GM19438 (cell line): ENCODE results near the gene SETD2.
"Not testable (repeated sequence)": the region's sequence is repeated elsewhere in the genome, so short reads cannot be mapped to it uniquely, and the experiment has no call there.

Experiments used
- ATAC-seq: cut with Tn5 transposase; IDR thresholded peaks from one replicate; pipeline ENCODE4 v1.9.1; 2021; ENCODE audit warnings: low read depth; ENCODE audit not compliant: unreplicated experiment

SETD2 gene

DNA sequence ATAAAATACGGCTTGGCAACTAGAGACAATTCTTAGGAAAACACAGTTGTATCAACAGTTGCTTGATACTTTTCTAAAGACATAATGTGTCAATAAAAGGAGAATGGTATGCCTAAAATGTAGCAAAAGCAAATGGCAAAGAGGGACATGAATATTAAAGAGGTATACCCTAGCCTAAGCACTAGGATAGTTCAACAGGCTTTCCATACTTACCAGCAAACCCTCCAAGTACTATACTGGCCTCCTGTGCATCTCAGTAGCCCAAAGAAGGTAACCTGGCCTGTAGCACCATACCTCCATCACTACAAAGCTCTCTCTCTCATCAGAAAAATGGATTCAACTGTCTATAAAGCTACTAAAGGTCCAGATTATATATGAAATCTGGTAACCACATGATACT lies 7.5 kb downstream of the SETD2 start:
- no peak for ATAC-seq

DNA sequence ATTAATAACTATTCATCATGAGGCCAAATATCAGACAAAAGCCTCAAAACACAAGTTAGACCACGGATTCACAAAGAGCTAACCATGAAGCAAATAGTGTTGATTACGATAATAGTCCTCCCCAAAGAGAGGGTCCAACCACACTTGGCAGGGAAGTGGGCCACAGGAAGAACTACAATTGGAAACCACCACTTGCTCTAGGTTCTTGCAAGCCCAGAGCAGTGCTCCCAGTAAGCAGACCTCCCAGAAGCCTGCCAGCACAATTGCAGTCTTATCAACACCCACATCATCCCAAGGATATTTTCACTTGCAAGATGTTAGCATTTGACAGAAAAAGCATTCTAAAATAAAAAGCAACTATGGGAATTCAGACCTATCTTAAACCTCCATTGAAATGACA lies 11.3 kb downstream of the SETD2 start:
- no peak for ATAC-seq

DNA sequence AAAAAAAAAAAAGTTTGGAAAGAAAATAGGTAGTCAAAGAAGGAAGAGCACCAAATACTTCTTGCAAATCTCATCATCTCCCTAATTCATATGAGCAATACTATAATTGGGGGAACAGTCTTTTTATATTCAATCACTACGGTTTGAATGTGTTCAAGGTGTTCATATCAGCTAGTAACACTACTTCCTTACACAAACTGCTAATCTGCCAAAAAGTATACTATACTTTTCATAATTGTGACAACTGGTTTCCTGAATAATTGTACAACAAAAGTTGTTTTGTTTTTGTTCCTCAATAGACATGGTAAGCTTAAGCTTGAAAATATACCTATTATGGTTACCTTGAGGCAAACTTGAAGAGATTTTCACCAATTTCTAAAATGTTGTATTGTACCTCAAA lies 12.1 kb downstream of the SETD2 start:
- ATAC-seq = no peak

DNA sequence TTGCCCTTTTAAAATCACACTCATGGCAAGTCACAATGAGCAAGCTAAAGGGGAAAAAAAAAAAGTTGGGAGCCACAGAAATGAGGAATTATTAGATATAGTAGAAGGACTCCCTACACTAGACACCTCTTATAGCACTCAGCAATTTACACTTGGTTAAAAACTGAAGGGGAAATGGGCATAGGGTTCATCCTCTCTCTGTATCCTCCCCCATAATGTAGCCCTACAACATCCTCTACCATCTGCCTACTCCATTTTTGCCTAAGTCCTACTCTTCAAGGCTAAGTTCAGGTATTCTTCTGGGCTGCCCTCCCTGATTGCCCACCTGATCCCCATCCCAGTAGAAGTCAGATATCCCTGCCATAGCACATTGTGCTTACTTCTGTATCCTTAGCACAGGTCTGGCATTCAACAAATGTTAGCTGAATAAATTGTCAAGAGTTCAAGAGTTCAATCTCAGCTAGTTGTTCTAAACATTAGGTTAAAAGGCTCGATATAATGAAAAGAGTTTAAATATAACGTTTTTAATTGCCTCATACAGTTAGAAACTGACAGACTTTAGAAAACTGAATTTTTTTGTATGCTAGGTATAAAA lies 14.5 kb downstream of the SETD2 start:
- ATAC-seq = no peak

DNA sequence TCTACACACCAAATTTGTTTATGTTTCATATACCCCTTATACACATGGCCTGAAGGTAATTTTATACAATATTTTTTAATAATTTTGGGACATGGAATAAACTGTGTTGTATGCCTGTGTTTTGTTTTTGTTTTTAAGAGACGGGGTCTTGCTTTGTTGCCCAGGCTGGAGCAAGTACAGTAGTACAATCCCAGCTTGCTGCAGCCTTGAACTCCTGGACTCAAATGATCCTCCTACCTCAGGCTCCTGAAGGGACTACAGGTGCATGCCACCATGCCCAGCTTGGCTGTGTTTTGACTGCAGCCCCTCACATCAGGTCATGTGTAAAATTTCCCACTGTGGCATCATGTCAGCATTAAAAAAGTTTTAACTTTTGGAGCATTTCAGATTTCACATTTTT lies 18.6 kb downstream of the SETD2 start:
- ATAC-seq = no peak

DNA sequence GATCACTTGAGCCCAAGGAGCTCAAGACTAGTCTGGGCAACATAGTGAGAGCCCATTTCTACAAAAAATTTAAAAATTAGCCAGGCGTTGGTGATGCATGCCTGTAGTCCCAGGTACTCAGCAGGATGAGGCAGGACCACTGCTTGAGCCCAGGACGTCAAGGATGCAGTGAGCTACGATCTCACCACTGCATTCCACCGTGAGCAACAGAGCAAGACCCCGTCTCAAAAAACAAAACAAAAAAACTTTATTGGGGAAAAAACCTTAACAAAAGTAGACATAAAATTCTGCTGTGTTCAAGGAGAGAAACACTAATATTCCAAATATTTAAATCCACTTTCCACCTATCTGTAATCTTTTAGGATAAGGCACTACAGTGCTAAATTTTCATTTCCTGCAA lies 20.8 kb downstream of the SETD2 start:
- ATAC-seq = no peak

DNA sequence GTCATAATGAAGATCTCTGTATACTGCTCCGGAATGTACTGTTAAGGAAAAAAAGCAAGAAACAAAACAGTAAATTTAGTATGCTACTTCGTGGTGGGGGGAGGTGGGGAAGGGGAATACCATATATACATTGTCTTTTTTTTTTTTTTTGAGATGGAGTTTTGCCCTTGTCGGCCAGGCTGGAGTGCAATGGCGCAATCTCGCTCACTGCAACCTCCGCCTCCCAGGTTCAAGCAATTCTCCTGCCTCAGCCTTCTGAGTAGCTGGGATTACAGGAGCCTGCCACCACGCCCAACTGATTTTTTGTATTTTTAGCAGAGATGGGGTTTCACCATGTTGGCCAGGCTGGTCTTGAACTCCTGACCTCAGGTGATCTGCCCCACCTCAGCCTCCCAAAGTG lies 21.4 kb downstream of the SETD2 start:
- not testable (repeated sequence) for ATAC-seq

DNA sequence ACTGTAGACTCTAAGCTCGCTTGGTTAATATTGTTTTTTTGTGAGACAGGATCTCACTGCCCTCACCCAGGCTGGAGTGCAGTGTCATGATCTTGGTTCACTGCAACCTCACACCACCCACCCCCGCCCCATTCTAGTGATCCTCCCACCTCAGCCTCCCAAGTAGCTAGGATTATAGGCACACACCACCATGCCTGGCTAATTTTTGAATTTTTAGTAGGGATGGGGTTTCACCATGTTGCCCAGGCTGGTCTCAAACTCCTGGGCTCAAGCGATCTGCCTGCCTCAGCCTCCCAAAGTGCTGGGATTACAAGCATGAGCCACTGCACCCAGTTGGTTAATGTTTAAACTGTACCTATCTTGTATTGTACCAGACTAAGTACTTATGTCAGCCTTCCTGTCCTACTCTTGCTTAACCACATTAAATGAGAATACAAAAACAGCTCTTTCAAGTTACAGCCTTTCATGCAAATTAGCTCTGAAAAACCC lies 22.9 kb downstream of the SETD2 start:
- not testable (repeated sequence) for ATAC-seq

DNA sequence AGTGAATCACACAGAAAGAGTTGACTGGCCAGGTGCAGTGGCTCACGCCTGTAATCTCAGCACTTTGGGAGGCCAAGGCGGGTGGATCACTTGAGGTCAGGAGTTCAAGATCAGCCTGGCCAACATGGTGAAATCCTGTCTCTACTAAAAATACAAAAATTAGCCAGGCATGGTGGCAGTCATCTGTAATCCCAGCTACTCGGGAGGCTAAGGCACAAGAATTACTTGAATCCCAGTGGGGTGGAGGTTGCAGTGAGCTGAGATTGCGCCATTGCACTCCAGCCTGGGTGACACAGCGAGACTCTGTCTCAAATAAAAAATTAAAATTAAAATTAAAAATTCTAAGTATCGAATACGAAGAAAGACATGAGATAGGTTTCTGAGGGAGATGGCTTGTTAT lies 23.4 kb downstream of the SETD2 start:
- ATAC-seq = not testable (repeated sequence)

DNA sequence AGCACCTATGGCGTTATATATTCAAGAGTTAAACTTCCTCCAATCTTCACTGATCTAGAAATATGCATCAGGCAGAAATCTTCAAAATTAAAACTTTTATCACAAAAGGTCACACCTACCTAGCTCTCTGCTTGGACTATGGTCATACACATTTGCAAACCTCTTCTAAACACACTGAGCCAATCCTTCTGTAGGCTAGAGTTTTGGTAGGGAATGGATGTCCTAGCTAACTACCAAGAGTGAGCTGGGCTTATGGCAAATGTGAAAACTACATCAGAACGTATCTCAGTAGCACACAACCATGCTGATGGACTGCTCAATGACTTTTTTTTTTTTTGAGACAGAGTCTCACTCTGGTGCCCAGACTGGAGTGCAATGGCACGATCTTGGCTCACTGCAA lies 29.6 kb downstream of the SETD2 start:
- no peak for ATAC-seq

DNA sequence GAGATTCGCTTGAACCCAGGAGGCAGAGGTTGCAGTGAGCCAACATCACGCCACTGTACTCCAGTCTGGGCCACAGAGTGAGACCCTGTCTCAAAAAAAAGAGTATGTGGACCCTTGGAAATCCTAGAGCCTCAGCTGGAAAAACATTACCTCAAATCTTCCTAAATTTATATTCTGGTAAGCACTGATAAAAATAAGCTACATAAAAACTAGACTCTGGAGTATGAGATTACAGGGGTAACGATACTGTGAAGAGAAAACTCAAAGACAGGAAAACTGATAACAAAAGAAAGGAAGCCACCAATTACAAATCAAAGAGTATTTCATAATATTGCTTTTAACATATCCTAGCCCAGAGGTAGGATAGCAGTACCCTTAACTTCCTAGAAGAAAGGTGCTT lies 30.3 kb downstream of the SETD2 start:
- no peak for ATAC-seq

DNA sequence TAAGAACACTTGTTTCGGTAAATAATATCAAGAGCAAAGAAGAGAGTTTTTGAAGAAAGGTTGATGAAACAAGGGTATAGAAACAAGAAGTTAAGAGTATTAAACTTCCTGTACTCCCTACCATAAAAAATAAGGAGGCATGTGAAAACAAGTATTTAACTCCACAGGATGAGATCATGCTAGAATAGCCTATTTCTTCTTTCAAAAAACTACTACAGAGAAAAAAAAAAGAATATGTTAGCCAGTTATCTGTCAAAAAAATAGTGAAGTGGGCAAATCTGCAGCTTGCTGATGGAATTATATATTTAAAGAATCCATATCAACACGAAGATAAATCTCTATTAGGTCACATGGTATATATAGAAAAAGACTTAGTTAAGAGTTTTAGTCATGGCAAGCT lies 33.4 kb downstream of the SETD2 start:
- ATAC-seq = no peak

DNA sequence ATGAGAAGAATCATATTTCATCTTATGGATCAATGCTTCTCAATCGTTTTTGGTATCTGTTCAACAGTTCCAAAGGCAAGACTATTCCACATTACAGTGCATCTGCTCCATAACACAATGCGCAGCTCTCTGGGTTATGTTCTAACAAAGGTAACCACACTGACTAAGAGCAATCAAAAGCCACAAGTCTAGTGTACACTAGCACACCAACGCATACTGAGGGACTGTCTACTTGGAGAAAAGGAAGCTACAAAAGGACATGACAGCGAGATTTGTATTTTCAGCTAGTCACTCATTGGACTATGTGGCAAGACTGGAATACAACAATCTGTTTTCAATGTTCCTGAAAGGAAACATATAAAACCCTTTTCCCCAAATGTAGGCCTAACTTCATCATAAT lies 35.8 kb downstream of the SETD2 start:
- ATAC-seq = no peak

DNA sequence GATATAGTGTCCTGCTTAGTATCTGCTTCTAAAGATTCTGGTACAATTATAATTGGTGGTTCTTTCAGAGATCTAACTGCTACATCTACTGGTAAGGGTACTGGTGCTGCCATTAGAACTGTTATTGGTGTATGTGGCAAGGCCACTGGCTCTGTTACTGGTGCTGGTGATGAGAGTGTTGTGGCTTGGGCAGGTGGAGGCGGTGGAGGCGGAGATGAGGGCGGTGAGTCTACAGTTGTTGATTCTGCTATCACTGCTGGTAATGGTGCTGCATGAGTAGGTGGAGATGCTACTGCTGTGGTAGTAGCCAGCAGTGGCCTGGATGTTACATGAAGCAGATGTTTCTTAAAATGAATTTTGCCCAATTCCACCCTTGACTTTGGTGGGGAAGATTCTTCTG lies 40.1 kb downstream of the SETD2 start:
- no peak for ATAC-seq

DNA sequence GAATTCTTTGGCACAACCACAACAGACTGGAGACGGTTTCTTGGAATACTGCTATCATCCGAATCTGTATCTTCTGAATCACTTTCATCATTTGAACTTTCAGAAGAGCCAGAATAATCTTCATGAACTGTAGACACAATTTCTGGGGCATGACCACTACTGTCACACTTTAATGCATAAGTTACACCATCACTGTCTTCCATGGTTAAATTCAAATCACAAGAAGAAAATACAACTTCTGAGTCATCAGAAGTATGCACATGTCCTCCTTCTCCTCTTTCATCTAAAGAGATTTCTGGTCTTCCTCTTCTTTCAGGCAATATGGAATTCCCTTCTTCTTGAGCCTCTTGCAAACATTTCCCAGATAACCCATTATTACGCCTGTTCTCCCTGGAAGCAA lies 42.5 kb downstream of the SETD2 start:
- ATAC-seq = no peak

DNA sequence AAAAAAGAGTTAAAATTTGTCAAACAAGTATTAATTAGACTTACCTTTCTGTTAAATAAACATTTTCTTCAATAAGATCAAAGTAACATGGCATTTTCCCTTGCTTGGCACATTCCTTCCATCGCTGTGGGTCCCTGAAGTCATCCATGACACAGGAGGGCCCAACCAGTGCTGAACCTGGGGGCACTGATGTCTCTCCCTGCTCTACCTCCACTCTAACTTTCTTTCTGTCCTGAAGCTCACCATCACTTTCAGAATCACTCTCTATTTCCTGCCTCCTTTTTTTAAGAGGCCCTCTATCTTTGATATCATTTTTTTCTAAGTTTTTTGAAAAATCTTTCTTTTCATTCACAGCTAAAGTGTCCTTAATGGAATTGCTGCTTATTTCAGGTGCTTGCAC lies 43.8 kb downstream of the SETD2 start:
- ATAC-seq = no peak

DNA sequence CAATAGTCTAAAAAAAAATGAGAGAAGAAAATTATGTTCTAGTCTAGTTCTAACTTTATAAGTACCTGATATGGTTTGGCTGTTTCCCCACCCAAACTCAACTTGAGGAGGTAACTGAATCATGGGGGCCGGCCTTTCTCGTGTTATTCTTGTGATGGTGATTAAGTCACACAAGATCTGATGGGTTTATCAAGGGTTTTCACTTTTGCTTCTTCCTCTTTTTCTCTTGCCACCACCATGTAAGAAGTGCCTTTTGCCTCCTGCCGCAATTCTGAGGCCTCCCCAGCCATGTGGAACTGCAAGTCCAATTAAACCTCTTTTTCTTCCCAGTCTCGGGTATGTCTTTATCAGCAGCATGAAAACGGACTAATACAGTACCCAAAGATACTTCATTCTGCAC lies 44.5 kb downstream of the SETD2 start:
- not testable (repeated sequence) for ATAC-seq

DNA sequence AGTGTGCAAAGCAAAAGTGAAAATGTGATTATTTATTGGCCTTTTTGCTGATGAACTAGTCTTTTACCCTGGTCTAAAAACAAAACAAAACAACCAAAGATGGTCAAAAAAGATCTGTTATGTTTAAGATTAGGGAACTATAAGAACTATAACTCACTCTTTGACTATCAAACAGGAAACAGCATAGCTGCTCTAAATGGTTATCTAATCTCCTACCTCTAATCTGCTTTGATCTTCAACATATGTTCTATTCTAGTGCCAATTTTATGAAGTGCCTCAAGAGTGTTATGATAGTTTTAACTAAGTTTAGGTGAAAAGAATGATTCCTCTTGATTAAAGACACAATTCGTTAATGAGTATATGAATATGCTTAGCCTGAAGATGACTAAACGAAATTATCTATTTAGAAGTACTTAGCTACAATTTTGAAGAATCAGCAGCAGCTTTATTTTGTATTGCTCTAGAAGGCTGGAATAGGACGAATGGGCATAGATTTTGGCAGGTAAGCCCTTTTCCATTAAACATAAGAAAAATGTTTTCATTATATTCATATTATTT lies 46.0 kb downstream of the SETD2 start:
- no peak for ATAC-seq

DNA sequence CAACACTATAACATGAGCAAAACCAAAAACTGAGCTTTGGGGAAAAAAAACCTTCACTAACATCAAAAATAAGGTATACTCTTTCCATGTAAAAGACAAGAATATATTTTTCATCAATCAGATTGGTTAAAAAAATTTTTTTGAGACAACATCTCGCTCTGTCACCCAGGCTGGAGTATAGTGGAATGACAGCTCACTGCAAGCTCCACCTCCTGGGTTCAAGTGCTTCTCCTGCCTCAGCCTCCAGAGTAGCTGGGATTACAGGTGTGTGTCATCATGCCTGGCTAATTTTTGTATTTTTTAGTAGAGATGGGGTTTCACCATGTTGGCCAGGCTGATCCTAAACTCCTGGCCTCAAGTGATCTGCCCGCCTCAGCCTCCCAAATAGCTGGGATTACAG lies 48.4 kb downstream of the SETD2 start:
- not testable (repeated sequence) for ATAC-seq

DNA sequence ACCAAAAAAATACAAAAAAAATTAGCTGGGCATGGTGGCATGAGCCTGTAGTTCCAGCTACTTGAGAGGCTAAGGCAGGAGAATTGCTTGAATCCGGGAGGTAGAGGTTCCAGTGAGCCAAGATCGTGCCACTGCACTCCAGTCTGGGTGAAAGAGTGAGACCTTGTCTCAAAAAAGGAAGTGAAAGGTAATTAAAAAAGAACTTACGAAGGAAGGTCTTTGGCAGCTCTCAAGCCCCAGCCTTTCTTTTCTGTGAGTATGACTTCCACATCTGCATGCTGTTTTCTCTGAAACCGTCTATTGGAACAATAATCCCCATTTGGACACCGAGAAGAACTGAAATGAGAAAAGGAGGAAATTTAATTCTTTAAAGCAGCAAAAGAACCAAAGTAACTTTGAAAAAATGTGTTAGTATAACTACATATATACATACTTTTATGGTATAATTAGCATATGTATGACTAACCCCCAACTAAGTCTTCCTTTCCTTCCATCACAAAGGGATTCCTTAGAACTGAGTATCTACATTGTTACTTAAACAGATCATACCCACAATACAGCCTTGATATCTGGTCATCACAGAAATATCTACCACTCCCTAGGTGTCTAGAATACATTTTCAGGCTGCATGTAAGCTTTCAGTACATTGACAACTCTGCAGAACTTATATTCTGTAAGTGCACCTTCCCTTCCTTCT lies 50.1 kb downstream of the SETD2 start:
- no peak for ATAC-seq

DNA sequence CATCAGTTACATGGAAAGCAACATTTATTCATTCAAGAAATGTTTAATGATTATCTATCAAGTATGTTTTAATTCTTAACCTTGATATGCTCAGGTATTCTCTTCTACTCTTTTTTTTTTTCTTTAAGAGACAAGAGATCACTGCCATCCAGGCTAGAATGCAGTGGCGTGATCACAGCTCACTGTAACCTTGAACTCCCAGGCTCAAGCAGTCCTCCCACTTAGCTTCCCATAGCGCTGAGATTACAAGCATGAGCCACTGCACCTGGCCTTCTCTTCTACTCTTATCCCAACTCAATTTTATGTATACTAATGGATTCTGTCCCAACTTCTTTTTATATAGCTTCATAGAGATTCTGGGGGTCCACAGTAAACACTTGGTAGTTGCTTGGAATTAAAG lies 50.9 kb downstream of the SETD2 start:
- ATAC-seq = no peak

DNA sequence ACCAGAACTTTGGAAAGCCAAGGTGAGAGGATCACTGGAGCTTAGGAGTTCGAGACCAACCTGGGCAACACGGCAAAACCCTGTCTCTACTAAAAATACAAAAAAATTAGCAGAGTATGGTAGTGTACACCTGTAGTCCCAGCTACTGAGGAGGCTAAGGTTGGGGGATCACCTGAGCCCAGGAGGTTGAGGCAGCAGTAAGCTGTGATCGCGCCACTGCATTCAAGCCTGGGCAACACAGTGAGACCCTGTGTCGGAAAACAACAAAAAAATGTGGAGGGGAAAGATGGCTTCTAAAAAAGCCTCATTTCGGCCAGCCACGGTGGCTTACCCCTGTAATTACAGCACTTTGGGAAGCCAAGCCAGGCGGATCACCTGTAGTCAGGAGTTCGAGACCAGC lies 54.5 kb downstream of the SETD2 start:
- ATAC-seq = no peak
